ENCODE measurements around the gene HADHB.

- TF ChIP-seq, protein P1, sequence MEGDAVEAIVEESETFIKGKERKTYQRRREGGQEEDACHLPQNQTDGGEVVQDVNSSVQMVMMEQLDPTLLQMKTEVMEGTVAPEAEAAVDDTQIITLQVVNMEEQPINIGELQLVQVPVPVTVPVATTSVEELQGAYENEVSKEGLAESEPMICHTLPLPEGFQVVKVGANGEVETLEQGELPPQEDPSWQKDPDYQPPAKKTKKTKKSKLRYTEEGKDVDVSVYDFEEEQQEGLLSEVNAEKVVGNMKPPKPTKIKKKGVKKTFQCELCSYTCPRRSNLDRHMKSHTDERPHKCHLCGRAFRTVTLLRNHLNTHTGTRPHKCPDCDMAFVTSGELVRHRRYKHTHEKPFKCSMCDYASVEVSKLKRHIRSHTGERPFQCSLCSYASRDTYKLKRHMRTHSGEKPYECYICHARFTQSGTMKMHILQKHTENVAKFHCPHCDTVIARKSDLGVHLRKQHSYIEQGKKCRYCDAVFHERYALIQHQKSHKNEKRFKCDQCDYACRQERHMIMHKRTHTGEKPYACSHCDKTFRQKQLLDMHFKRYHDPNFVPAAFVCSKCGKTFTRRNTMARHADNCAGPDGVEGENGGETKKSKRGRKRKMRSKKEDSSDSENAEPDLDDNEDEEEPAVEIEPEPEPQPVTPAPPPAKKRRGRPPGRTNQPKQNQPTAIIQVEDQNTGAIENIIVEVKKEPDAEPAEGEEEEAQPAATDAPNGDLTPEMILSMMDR (IDR thresholded peaks at IDR 0.05), result no peak
- peak in 1 of 4 donors; percentile 9 for TF ChIP-seq POLR2A (IDR thresholded peaks at IDR 0.05)
These were observed 2.1 kb downstream of the HADHB start for GRCh38 chr2:26246818-26247217.

Data from esophagus squamous epithelium (tissue), 4 donors.